Measurements from ENCODE around the gene P4HTM.

Gene P4HTM

GRCh38 chr3:49025793-49026520, 35.9 kb downstream of the P4HTM start:
- no peak for FAIRE-seq

DNA sequence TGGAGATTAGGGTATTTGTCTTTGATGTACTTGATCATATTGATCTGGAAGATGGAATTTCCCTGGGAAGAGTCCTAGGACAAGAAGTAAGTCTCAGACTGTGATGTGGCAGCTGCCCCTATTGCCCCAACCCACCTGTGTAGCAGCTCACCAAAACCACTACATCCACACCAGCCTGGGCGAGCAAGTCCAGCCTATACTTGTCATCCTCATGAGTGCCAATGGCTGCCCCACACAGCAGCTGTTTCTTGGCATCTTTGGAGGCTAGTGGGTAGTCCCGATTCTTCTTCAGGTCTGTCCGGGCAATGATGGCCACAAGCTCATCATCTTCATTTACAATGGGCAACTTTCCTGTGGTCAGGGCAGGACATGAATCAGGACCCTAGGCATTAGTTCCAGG, 36.5 kb downstream of the P4HTM start:
- FAIRE-seq: no peak

DNA sequence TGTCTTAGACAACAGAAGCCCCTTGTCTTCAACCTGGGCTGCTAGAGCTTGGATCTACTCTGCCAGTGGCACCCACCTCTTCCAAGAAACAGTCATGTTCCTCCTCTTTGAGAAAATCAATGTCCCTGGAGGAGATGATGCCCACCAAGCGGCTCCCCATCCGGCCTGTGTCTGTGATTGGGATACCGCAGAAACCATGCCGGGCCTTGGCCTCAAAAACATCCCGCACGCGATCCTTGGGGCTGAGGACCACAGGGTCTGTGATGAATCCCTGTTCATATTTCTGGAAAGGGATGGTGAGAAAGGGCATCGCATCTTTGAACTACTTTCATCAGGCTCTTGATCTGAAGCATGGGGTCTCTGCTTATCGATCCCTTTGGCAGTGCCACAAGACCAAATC, 37.6 kb downstream of the P4HTM start:
- no peak for FAIRE-seq

DNA sequence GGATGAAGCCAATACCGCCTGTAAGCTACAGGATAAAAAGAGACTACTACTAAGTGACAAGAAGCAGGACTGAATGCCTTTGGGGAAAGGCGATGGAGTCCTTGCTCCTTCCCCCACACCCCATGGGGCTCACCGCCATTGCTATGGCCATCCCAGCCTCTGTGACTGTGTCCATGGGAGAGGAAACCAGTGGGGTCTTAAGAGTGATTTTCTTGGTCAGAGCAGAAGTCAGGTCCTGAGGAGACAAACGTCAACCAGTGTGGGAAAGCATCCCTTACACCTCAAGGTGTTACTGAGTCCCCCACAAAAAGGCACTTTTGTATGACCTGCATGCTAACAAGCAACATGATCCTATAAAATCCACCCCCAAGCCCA, 38.2 kb downstream of the P4HTM start:
- FAIRE-seq: no peak

DNA sequence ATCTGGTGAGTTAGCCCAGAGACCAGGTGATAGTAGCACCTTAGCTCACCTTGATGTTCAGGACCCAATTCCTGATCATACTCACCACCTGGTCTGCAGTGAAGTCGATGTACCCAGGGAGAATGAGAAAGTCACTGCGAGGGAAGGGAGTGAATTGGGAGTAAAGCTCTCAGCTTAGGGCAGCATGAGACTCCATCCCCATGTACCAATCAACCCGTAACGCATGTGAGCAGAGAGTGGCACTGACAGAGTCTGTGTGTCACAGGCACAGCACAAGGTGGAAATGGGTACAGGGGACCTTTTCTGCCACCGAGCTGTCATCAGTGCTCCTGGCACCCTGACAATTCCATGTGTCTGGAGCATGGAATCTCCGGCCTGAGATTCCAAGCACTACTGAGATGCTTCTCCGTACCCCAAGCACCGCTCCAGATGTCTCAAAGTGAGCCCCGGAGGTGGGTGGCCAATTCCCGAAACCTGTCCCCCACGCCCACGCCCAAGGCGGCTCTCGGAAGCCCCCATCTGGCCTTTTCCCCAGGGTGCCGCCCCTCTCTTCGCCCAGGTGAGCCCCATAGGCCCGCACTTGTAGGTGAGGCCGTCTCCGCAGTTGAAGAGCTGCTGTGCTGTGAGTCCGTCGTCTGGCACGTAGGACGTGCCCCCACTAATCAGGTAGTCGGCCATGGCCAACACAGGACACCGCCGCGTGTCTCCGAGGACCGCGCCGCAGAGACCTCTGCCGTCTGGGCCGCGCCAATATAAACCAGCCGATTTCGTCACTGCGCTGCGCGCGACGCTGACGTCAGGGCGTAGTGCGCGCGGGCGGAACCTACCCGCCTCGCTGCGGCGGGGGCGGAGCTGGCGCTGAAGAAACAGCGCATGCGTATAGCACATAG, 38.9 kb downstream of the P4HTM start, which contains the start of gene IMPDH2:
TSS of gene IMPDH2 (minus strand) at position 726 of the 890 bp plus-strand sequence. CDS start at position 678, 48 bp downstream.
- no peak for FAIRE-seq

GRCh38 chr3:49029563-49029884, 39.5 kb downstream of the P4HTM start:
- FAIRE-seq: peak; percentile 58

DNA sequence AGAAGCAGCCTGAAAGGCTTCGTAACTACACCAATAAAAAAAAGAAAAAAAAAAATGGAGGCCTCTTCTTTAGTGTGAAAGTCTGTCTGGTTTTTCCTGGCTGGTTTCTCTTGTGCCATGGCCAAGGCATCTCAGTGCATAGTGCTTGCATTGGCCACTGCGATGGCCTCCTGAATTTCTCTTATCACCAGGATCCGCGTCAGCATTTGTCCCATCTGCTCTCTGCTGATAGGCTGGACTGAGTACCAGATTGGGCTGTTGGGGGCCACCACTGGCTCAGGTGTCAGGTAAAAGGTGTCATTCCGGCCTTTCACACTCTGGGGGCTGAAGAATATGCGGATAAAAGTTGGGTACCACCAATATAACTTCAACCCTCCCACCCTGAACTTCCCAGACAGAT, 40.3 kb downstream of the P4HTM start:
- no peak for FAIRE-seq

DNA sequence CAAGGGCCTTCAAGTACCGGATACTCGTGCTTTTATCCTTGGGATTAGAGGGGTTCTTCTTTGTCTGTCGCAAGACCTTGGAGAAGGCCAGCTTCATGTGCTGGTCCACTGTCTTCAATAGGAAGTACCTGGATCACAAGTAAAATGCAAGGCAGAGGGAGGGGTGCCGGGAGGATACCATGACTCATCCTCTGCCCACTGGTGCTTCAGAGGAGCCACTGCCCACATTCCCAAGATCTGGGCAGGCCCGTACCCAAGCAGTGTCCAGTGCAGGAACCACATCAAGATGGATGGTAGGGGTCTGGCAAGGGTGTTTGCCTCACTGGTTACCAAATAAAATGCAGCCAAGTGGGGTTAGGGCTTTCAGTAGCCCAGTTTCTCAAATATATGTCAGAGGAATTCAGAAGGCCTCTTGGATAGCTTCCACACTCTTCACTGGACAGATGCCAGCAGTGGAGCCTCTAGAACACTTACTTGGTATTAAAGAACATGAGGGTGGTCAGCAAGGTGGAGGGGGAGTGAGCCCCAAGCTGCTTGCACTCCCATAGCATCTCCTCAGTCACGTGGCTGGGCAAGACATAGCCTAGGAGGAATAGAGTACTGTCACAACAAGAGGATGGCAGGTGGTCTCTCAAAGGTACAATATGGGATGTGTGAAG, 42.7 kb downstream of the P4HTM start:
- no peak for FAIRE-seq

GRCh38 chr3:49034650-49035049, 44.6 kb downstream of the P4HTM start:
- FAIRE-seq: no peak

GRCh38 chr3:49035281-49035680, 45.2 kb downstream of the P4HTM start:
- FAIRE-seq: no peak

DNA sequence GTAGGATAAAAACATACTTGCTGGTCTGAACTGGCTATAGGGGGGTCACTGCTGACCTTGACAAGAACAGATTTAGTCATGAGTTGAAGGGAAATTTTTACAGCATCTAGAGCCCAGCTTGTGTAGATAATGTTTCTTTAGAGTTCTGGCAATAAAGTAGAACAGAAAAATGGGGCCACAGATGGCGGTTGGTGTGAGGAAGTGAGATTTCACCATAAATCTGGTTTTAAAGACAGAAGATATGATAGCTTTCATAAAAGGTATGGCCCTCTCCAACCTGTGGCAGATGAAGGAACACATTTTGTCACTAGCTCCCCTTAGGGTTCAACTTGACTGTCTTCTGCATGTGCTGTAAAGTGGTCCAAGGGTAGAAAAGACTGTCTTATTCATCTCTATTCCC, 63.5 kb downstream of the P4HTM start:
- no peak for FAIRE-seq

DNA sequence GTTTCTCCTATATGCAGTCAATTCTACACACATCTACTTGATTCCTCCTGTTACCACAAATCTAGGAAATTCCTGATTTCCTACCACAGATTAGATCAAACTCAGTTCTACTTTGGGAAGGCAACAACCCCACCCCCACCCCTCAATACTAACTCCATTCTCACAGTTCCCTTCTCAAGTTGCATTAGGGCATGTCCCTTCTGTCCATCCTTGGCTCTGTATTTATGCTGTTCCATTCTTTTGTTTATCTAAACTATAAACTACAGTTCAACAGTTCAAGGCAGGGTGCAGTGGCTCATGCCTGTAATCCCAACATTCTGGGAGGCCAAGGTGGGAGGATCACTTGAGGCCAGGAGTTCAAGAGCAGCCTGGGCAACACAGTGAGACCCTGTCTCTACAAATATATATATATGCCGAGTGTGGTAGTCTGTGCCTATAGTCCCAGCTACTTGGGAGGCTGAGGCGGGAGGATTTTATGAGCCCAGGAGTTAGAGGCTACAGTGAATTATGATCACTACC, 64.4 kb downstream of the P4HTM start:
- FAIRE-seq: no peak
